ENCODE measurements around the gene ABR. TPM values are rescaled to one million over a fixed set of nuclear protein-coding genes. Genes with fewer than 3 reads are reported as not detected.

The ABR gene
- total RNA-seq, 2 donors from 2014 or later, result 80.7 to 82.7 TPM

DNA sequence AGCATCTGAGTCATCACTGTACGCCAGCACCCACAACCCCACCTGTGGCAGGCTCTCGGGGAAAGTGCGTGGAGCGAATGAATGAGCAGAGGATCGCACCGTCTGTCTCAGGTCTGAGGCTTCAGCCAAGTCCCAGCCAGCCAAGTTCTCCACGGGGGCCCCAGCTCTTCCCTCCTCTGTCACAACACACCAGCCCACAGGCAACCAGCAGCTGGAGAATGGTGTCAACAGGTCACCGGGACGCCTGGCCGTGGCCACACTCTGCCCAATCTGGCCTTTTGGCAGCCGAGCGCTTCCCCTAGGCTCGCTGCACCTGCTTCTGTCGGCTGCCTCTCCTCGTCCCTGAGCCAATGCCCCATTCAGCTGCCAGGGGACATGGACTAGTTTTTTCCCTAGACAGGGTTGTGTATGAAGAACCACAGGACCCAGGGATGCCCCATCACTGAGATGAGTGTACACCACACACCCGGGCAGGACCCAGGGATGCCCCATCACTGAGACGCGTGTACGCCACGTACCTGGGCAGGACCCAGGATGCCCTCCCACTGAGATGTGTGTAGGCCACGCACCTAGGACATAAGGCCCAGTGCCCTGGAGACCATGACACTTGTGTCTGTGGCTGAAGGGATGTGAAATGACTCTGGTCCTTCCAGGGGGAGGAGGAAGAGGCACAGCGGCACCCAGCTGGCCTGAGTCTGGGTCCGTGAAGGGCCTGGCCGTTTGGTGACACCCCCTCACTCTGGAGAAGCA, 52.8 kb downstream of the ABR start:
- Histone ChIP-seq H3K27ac (no peak overlapping the region), H3K36me3 (no peaks in the 10 kb centered on the region), H3K4me3 (no peak overlapping the region), H3K9me3 (no peaks in the 10 kb centered on the region), H3K27me3 (replicated peaks; ENCODE audit: insufficient read depth) (no peaks in the 10 kb centered on the region), H3K4me1 (replicated peaks) (no peaks in the 10 kb centered on the region)
- TF ChIP-seq, protein P1, sequence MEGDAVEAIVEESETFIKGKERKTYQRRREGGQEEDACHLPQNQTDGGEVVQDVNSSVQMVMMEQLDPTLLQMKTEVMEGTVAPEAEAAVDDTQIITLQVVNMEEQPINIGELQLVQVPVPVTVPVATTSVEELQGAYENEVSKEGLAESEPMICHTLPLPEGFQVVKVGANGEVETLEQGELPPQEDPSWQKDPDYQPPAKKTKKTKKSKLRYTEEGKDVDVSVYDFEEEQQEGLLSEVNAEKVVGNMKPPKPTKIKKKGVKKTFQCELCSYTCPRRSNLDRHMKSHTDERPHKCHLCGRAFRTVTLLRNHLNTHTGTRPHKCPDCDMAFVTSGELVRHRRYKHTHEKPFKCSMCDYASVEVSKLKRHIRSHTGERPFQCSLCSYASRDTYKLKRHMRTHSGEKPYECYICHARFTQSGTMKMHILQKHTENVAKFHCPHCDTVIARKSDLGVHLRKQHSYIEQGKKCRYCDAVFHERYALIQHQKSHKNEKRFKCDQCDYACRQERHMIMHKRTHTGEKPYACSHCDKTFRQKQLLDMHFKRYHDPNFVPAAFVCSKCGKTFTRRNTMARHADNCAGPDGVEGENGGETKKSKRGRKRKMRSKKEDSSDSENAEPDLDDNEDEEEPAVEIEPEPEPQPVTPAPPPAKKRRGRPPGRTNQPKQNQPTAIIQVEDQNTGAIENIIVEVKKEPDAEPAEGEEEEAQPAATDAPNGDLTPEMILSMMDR (IDR thresholded peaks at IDR 0.05), result no peak
- no peak for TF ChIP-seq POLR2AphosphoS5 (IDR thresholded peaks at IDR 0.05)
- no peak for TF ChIP-seq POLR2A (IDR thresholded peaks at IDR 0.05)
- intact Hi-C loops (cut with DNase I), result no loop called here
- no peak for DNase-seq (ENCODE audit: low spot score)
- 85% methylated on average over 24 of the region's 24 CpGs for WGBS

DNA sequence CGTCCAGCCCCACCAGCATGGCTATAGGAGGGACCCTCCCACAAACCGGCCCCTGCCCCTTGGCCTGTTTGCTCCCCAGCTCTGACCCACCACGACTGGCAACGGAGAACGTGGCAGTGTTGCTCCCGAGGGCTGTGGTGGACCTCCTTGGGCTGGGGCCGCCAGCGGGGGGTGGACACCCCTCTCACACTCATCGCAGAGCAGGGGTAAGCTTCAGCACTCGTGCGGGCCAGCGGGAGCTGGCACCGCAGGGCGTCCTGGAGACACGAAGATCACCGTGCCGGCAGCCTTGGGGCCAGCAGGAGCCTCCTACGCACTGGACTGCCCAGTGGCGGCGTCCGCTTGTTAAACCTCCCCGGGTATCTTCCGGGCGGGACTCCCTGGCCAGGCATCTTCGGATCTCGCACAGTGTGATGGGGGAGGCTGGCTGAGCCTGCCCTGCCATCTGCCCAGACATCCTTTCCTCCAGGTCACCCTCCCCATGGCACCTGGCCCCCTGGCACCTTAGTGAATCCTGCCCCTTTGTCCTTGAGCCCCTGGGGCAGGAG, 53.5 kb downstream of the ABR start:
- Histone ChIP-seq H3K4me3 (no peak overlapping the region), H3K4me1 (replicated peaks) (no peaks in the 10 kb centered on the region), H3K27ac (no peak overlapping the region), H3K9me3 (no peaks in the 10 kb centered on the region), H3K36me3 (no peaks in the 10 kb centered on the region), H3K27me3 (replicated peaks; ENCODE audit: insufficient read depth) (no peaks in the 10 kb centered on the region)
- WGBS, result 88% methylated on average over 26 of the region's 26 CpGs
- TF ChIP-seq POLR2A (IDR thresholded peaks at IDR 0.05) (no peak), POLR2AphosphoS5 (IDR thresholded peaks at IDR 0.05) (no peak)
- TF ChIP-seq, protein P1 (IDR thresholded peaks at IDR 0.05), result no peak
- intact Hi-C loops (cut with DNase I), result no loop called here
- no peak for DNase-seq (ENCODE audit: low spot score)

DNA sequence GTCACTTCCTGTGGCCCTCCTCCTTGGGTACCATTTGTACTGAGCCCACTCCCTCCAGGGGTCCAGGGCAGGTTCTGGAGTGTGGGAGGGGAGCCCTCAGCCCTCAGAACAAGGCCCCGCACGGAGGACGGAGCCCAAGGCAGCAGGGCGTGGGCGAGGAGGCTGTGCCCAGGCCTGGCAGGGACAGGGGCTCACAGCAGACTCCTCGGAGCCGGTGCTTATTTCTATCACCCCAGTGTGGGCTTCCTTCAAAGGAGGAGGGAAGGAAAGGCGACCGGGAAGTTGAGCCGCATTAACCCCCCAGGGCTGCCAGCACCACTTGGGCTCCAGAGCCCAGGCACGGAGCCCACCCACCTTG, 54.0 kb downstream of the ABR start:
- no peak for TF ChIP-seq POLR2AphosphoS5 (IDR thresholded peaks at IDR 0.05)
- TF ChIP-seq POLR2A (IDR thresholded peaks at IDR 0.05), result no peak
- TF ChIP-seq, protein P1 (IDR thresholded peaks at IDR 0.05), result no peak
- intact Hi-C loops (cut with DNase I), result no loop called here
- Histone ChIP-seq H3K9me3 (no peaks in the 10 kb centered on the region), H3K36me3 (no peaks in the 10 kb centered on the region), H3K4me1 (replicated peaks) (no peaks in the 10 kb centered on the region), H3K4me3 (no peak overlapping the region), H3K27me3 (replicated peaks; ENCODE audit: insufficient read depth) (no peaks in the 10 kb centered on the region), H3K27ac (no peak overlapping the region)
- 82% methylated on average over 11 of the region's 11 CpGs for WGBS
- no peak for DNase-seq (ENCODE audit: low spot score)

DNA sequence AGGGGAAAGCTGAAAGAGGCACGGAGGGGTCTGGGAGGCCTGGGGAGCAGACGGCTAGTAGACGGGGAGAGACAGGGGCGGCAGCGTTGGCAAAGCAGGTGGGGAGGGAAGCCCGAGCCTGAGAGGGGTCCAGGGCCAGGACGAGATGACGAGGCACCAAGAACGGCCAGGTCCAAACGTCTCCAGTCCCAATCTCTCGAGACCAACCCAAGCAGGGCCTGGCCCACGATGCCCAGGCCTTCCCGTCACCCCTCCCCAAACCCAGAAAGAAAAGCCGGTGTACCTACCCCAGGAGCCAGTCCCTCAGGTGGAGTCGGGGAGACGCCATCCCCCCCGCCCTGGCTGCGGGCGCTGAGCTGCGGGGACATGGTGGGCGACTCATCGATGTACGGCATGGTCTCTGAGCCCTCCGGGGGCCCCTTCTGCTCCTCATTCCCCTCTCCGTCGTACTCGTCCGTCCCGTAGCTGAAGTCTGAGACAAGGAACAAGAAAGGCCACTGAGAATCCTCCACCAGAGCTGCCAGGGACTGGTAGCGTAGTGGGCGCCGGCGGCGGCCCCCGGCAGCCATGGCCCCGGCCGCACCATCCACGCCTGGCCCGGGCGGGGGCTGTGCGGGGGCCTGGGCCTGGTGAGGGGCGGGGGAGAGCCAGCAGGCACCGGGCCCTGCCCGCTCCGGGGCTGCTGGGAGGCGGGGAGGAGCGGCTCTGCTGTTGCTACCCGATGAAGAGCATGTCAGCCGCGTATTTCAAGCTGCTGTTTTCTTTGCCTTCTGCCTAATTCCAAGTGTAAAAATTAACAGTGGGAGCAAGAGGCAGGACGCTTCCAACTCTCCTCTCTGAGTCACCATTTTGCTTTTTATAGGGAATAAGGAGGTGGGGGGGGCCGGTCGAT, 54.6 kb downstream of the ABR start:
- TF ChIP-seq, protein P1 (IDR thresholded peaks at IDR 0.05), result no peak
- 69% methylated on average over 53 of the region's 53 CpGs for WGBS
- no peak overlapping the region for H3K27ac ChIP-seq
- no peak for DNase-seq (ENCODE audit: low spot score)
- no peaks in the 10 kb centered on the region for H3K36me3 ChIP-seq
- H3K4me1 ChIP-seq (replicated peaks), result no peaks in the 10 kb centered on the region
- H3K4me3 ChIP-seq, result no peak overlapping the region
- H3K27me3 ChIP-seq (replicated peaks; ENCODE audit: insufficient read depth), result no peaks in the 10 kb centered on the region
- no peaks in the 10 kb centered on the region for H3K9me3 ChIP-seq
- intact Hi-C loops (cut with DNase I), result no loop called here

Measured in prostate gland (tissue), 2 donors.